OCI-LY1 (cell line): ENCODE results near the gene BACH2.

ENCODE experiments used
- H2AFZ ChIP-seq: fragments of 200-600 bp; sonication (generic), shearing (Covaris generic); 2 replicates; pipeline ENCODE4 v1.6.0; 2014; ENCODE audit warnings: antibody characterized with exemption, mild to moderate bottlenecking, low read length
- H3F3A ChIP-seq: fragments of 200-600 bp; sonication (generic), shearing (Covaris generic); 2 replicates; pipeline ENCODE4 v1.6.0; 2014; ENCODE audit warnings: mild to moderate bottlenecking, antibody characterized with exemption, low read length, moderate library complexity; ENCODE audit not compliant: insufficient read depth
- H3K27ac ChIP-seq: fragments of 200-600 bp; sonication (generic); 2 replicates; pipeline ENCODE4 v1.5.1; 2014; ENCODE audit warnings: low read length, mixed run types, mild to moderate bottlenecking, low read depth; ENCODE audit not compliant: poor library complexity, severe bottlenecking
- H3K27me3 ChIP-seq: fragments of 200-600 bp; sonication (generic); 2 replicates; pipeline ENCODE4 v1.6.0; 2014; ENCODE audit warnings: antibody characterized with exemption, mild to moderate bottlenecking, low read length, moderate library complexity; ENCODE audit not compliant: insufficient read depth
- H3K36me3 ChIP-seq: fragments of 200-600 bp; sonication (generic); 2 replicates; pipeline ENCODE4 v1.6.1; 2014; ENCODE audit warnings: mild to moderate bottlenecking, antibody characterized with exemption, low read length, moderate library complexity, mixed read lengths; ENCODE audit not compliant: insufficient read depth
- H3K4me1 ChIP-seq: fragments of 200-600 bp; sonication (generic); 2 replicates; pipeline ENCODE4 v1.5.1; 2014; ENCODE audit warnings: mild to moderate bottlenecking, low read length, moderate library complexity; ENCODE audit not compliant: insufficient read depth, severe bottlenecking
- H3K4me2 ChIP-seq: fragments of 200-600 bp; sonication (generic), shearing (Covaris generic); 2 replicates; pipeline ENCODE4 v1.6.1; 2014; ENCODE audit warnings: low read length
- H3K4me3 ChIP-seq: fragments of 200-600 bp; sonication (generic); 2 replicates; pipeline ENCODE4 v1.5.1; 2014; ENCODE audit warnings: low read length, low read depth, mild to moderate bottlenecking, mixed read lengths; ENCODE audit not compliant: poor library complexity, severe bottlenecking
- H3K79me2 ChIP-seq: fragments of 200-600 bp; shearing (Covaris generic); 2 replicates; pipeline ENCODE4 v1.6.1; 2016; ENCODE audit warnings: mixed run types, low read length, mixed read lengths; ENCODE audit not compliant: insufficient read depth
- H3K9ac ChIP-seq: fragments of 200-600 bp; sonication (generic), shearing (Covaris generic); 2 replicates; pipeline ENCODE4 v1.6.1; 2014; ENCODE audit warnings: mild to moderate bottlenecking, low read length, mixed read lengths
- H3K9me2 ChIP-seq: fragments of 200-600 bp; sonication (generic), shearing (Covaris generic); 2 replicates; pipeline ENCODE4 v1.6.1; 2014; ENCODE audit warnings: low read depth, mild to moderate bottlenecking, low read length, mixed read lengths
- H3K9me3 ChIP-seq: fragments of 200-600 bp; shearing (Covaris generic); 2 replicates; pipeline ENCODE4 v1.6.1; 2014; ENCODE audit warnings: low read length, mixed read lengths
- H4K20me1 ChIP-seq: fragments of 200-600 bp; sonication (generic), shearing (Covaris generic); 2 replicates; pipeline ENCODE4 v1.6.0; 2016; ENCODE audit warnings: mild to moderate bottlenecking, low read length; ENCODE audit not compliant: insufficient read depth
- CTCF ChIP-seq: fragments of 200-600 bp; sonication (generic), shearing (Covaris generic); IDR thresholded peaks from 2 replicates; pipeline ENCODE4 v1.5.1; 2017; ENCODE audit warnings: mild to moderate bottlenecking, antibody characterized with exemption, low read length, moderate library complexity, mixed read lengths
- EZH2 ChIP-seq: fragments of 200-600 bp; sonication (generic), shearing (Covaris generic); IDR thresholded peaks from 2 replicates; pipeline ENCODE4 v1.8.0; 2017; ENCODE audit warnings: borderline replicate concordance, mixed run types, mild to moderate bottlenecking, antibody characterized with exemption, low read length, moderate library complexity, mixed read lengths

The BACH2 gene

GRCh38 chr6:90028995-90029635 lies 267.5 kb downstream of the BACH2 start:
- H3F3A ChIP-seq, result no peaks in the 10 kb centered on the region
- H3K36me3 ChIP-seq, result peaks cover 69% of the 10 kb centered on the region
- H3K27me3 ChIP-seq, result no peaks in the 10 kb centered on the region
- H3K9ac ChIP-seq, result no peak overlapping the region
- TF ChIP-seq EZH2 (no peak), CTCF (no peak)
- no peaks in the 10 kb centered on the region for H3K9me3 ChIP-seq
- H3K9me2 ChIP-seq, result no peaks in the 10 kb centered on the region
- H3K27ac ChIP-seq, result no peak overlapping the region
- peaks cover 42% of the 10 kb centered on the region for H3K79me2 ChIP-seq
- H3K4me2 ChIP-seq, result no peak overlapping the region
- H2AFZ ChIP-seq, result no peak overlapping the region
- H4K20me1 ChIP-seq, result no peaks in the 10 kb centered on the region
- no peak overlapping the region for H3K4me3 ChIP-seq
- no peaks in the 10 kb centered on the region for H3K4me1 ChIP-seq

- H2AFZ ChIP-seq, result no peak overlapping the region
- no peak overlapping the region for H3K9ac ChIP-seq
- no peaks in the 10 kb centered on the region for H3K27me3 ChIP-seq
- H4K20me1 ChIP-seq, result no peaks in the 10 kb centered on the region
- no peaks in the 10 kb centered on the region for H3K9me2 ChIP-seq
- H3K9me3 ChIP-seq, result no peaks in the 10 kb centered on the region
- no peaks in the 10 kb centered on the region for H3F3A ChIP-seq
- H3K4me2 ChIP-seq, result no peak overlapping the region
- TF ChIP-seq CTCF (no peak), EZH2 (no peak)
- no peak overlapping the region for H3K27ac ChIP-seq
- H3K79me2 ChIP-seq, result peaks cover 33% of the 10 kb centered on the region
- H3K36me3 ChIP-seq, result peaks cover 69% of the 10 kb centered on the region
- H3K4me3 ChIP-seq, result no peak overlapping the region
- H3K4me1 ChIP-seq, result no peaks in the 10 kb centered on the region
Observed at GRCh38 chr6:90028066-90028778, 268.4 kb downstream of the BACH2 start.

- no peak for TF ChIP-seq CTCF
- TF ChIP-seq EZH2, result no peak
- H3K27ac ChIP-seq, result no peak overlapping the region
- no peak overlapping the region for H3K4me3 ChIP-seq
- H3K4me1 ChIP-seq, result no peaks in the 10 kb centered on the region
- H3K36me3 ChIP-seq, result peaks cover 85% of the 10 kb centered on the region
- H4K20me1 ChIP-seq, result peaks cover 3% of the 10 kb centered on the region; the same call in 1 of the 2 replicates
- H3K9me3 ChIP-seq, result no peaks in the 10 kb centered on the region
- no peak overlapping the region for H2AFZ ChIP-seq
- H3K27me3 ChIP-seq, result no peaks in the 10 kb centered on the region
- H3K4me2 ChIP-seq, result no peak overlapping the region
- H3K79me2 ChIP-seq, result peaks cover 30% of the 10 kb centered on the region
- H3F3A ChIP-seq, result no peaks in the 10 kb centered on the region
- no peak overlapping the region for H3K9ac ChIP-seq
- H3K9me2 ChIP-seq, result no peaks in the 10 kb centered on the region
Observed at GRCh38 chr6:90026216-90026615, 270.4 kb downstream of the BACH2 start.
